BE2C (cell line): Measurements from ENCODE around the gene E2F3.

Experiments used
- DNase-seq: peaks from one replicate; pipeline ENCODE4 v3.0.0-alpha.2; 2020
- H3K27me3 ChIP-seq: fragments of 250-450 bp; sonication (Bioruptor Pico); 2 replicates; pipeline ENCODE4 v1.5.1; 2020; ENCODE audit warnings: mild to moderate bottlenecking
- H3K36me3 ChIP-seq: fragments of 250-450 bp; sonication (Bioruptor Pico); 2 replicates; pipeline ENCODE4 v1.5.1; 2020; ENCODE audit warnings: mild to moderate bottlenecking
- H3K4me1 ChIP-seq: fragments of 250-450 bp; sonication (Bioruptor Pico); 2 replicates; pipeline ENCODE4 v1.5.1; 2020
- H3K4me3 ChIP-seq: 2 replicates; pipeline ENCODE4 v1.5.1; 2011; ENCODE audit warnings: low read depth, low read length
- H3K9me3 ChIP-seq: fragments of 250-450 bp; sonication (Bioruptor Pico); 2 replicates; pipeline ENCODE4 v1.5.1; 2020
- CTCF ChIP-seq: IDR thresholded peaks from 2 replicates; pipeline ENCODE4 v1.5.1; 2012; ENCODE audit warnings: mild to moderate bottlenecking, low read depth, low read length

E2F3 gene

GRCh38 chr6:20434766-20435165, 33.1 kb downstream of the E2F3 start:
- Histone ChIP-seq H3K9me3 (no peaks in the 10 kb centered on the region), H3K36me3 (peaks cover 31% of the 10 kb centered on the region), H3K27me3 (no peaks in the 10 kb centered on the region), H3K4me3 (no peak overlapping the region), H3K4me1 (no peaks in the 10 kb centered on the region)
- TF ChIP-seq CTCF: no peak
- no peak for DNase-seq

DNA sequence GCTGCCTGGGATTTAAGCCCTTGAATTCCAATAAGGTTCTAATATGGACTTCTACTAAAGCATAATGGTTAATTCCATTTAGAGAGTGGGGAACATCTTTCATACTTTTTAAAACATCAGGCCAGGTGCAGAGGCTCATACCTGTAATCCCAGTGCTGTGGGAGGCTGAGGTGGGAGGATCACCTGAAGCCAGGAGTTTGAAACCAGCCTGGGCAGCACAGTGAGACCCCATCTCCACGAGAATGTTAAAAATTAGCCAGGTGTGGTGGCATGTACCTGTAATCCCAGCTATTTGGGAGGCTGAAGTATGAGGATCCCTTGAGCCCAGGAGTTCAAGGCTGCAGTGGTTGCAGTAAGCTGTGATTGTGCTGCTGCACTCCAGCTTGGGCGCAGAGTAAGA, 35.0 kb downstream of the E2F3 start:
- Histone ChIP-seq H3K27me3 (no peaks in the 10 kb centered on the region), H3K4me3 (no peak overlapping the region), H3K9me3 (no peaks in the 10 kb centered on the region), H3K36me3 (peaks cover 30% of the 10 kb centered on the region), H3K4me1 (no peaks in the 10 kb centered on the region)
- DNase-seq: no peak
- TF ChIP-seq CTCF: no peak

DNA sequence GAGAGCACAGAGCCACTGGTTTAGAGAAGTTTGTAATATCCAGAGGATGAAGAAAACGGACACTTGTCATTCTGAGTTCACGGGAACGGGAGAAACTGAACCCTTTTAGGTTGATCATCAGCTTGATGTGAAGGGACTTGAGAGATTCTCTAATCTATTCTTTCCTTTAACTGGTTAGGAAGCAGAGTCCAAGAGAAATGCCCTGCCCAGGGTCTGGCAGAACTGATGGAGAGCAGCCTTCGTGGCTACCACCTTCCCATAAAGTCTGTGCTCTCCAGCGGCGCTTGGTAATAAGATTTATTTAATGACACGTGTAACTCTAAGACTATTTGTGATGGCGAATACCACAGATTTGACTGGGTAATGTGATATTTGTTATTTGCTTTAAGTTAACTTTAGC, 36.0 kb downstream of the E2F3 start:
- Histone ChIP-seq H3K4me3 (no peak overlapping the region), H3K36me3 (peaks cover 32% of the 10 kb centered on the region), H3K4me1 (no peaks in the 10 kb centered on the region), H3K27me3 (no peaks in the 10 kb centered on the region), H3K9me3 (no peaks in the 10 kb centered on the region)
- no peak for DNase-seq
- no peak for TF ChIP-seq CTCF

GRCh38 chr6:20438462-20439070, 36.9 kb downstream of the E2F3 start:
- Histone ChIP-seq H3K27me3 (no peaks in the 10 kb centered on the region), H3K4me3 (no peak overlapping the region), H3K9me3 (no peaks in the 10 kb centered on the region), H3K36me3 (peaks cover 39% of the 10 kb centered on the region), H3K4me1 (no peaks in the 10 kb centered on the region)
- no peak for DNase-seq
- TF ChIP-seq CTCF: no peak

- DNase-seq: no peak
- no peak overlapping the region for H3K4me3 ChIP-seq
- H3K36me3 ChIP-seq: peaks cover 34% of the 10 kb centered on the region
- H3K27me3 ChIP-seq: no peaks in the 10 kb centered on the region
- no peaks in the 10 kb centered on the region for H3K9me3 ChIP-seq
- TF ChIP-seq CTCF: no peak
- H3K4me1 ChIP-seq: no peaks in the 10 kb centered on the region
Observed at GRCh38 chr6:20439558-20439957, 37.9 kb downstream of the E2F3 start.

DNA sequence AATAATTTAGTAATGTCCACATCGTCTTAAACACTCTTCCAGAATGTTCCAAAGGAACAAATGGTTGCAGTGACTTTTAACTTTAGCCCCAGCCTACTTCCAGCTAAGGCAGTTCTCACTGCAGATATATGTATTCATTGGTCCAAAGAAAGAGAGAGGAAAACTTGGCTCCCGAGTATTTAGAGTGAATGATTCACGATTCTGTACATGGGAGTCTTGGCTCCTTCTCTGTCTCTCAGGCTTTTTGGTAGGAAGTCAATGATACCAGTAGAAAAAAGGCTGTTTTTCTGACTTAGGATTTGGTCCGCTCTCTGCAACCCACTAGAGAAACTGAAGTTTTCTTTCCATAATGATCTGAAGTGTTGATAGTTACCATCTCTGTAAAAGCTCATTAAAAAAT, 38.6 kb downstream of the E2F3 start:
- DNase-seq: no peak
- Histone ChIP-seq H3K4me3 (no peak overlapping the region), H3K9me3 (no peaks in the 10 kb centered on the region), H3K27me3 (no peaks in the 10 kb centered on the region), H3K4me1 (no peaks in the 10 kb centered on the region), H3K36me3 (peaks cover 34% of the 10 kb centered on the region)
- TF ChIP-seq CTCF: no peak
